ENCODE results near the gene MYO7B.

The MYO7B gene

GRCh38 chr2:127504552-127505430 lies 30.7 kb upstream of the MYO7B start:
- TF ChIP-seq CTCF (IDR thresholded peaks at IDR 0.05; ENCODE audit: low read depth, low read length), result no peak
- H3K4me3 ChIP-seq (ENCODE audit: low read depth, low read length), result no peak overlapping the region

- H3K4me3 ChIP-seq (ENCODE audit: low read depth, low read length), result no peak overlapping the region
- TF ChIP-seq CTCF (IDR thresholded peaks at IDR 0.05; ENCODE audit: low read depth, low read length), result no peak
Measured at GRCh38 chr2:127506510-127506909, 29.0 kb upstream of the MYO7B start.

- no peak overlapping the region for H3K4me3 ChIP-seq (ENCODE audit: low read depth, low read length)
- no peak for TF ChIP-seq CTCF (IDR thresholded peaks at IDR 0.05; ENCODE audit: low read depth, low read length)
Measured at GRCh38 chr2:127508023-127508630, 27.4 kb upstream of the MYO7B start.

- no peak overlapping the region for H3K4me3 ChIP-seq (ENCODE audit: low read depth, low read length)
Measured at GRCh38 chr2:127508631-127509034, 26.9 kb upstream of the MYO7B start.

GRCh38 chr2:127510073-127510472 lies 25.4 kb upstream of the MYO7B start:
- no peak overlapping the region for H3K4me3 ChIP-seq (ENCODE audit: low read depth, low read length)
- no peak for TF ChIP-seq CTCF (IDR thresholded peaks at IDR 0.05; ENCODE audit: low read depth, low read length)

More at GRCh38 chr2:127508631-127509034, 26.9 kb upstream of the MYO7B start:
- TF ChIP-seq CTCF (IDR thresholded peaks at IDR 0.05; ENCODE audit: low read depth, low read length), result no peak

- no peak overlapping the region for H3K4me3 ChIP-seq (ENCODE audit: low read depth, low read length)
- no peak for TF ChIP-seq CTCF (IDR thresholded peaks at IDR 0.05; ENCODE audit: low read depth, low read length)
Measured at GRCh38 chr2:127511090-127511695, 24.3 kb upstream of the MYO7B start.

GRCh38 chr2:127511917-127512316 lies 23.6 kb upstream of the MYO7B start:
- no peak for TF ChIP-seq CTCF (IDR thresholded peaks at IDR 0.05; ENCODE audit: low read depth, low read length)
- H3K4me3 ChIP-seq (ENCODE audit: low read depth, low read length), result no peak overlapping the region

All from WI38 (cell line).